ENCODE measurements around the gene SPTLC2.

DNA sequence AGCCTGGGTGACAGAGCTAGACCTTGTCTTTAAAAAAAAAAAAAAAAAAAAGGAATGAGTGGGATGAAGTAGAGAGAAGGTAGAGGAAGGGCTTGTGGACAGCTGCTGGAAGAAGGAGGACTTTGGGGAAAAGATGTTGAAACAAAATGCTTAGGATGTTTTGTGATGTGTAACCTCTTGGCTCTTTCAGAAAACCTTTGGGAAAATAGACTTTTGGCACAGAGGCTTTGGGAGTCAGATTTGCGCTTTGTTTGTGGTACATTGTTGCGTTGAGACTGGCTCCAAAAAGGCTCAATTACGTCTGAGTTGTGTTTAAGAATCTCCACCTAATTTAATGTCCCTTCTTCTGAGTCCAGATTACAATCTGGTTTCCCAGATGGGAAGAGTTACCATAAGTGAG is 32.9 kb upstream of the SPTLC2 start:
- TF ChIP-seq CTCF (IDR thresholded peaks at IDR 0.05) (no peak), POLR2A (IDR thresholded peaks at IDR 0.05) (no peak)
